Measurements from ENCODE around the gene RPL3.
"Not testable (repeated sequence)": the region's sequence is repeated elsewhere in the genome, so short reads cannot be mapped to it uniquely, and the experiment has no call there.

The RPL3 gene

GRCh38 chr22:39350757-39351688 lies 31.6 kb upstream of the RPL3 start:
- no peak for DNase-seq

- DNase-seq: no peak
These were observed 30.7 kb upstream of the RPL3 start, which contains the start of gene SYNGR1 for GRCh38 chr22:39349967-39350726. Gene SYNGR1, plus strand, starts transcription at chr22:39349991. Its CDS starts 20 bp downstream, at chr22:39350011.

- DNase-seq: peak; percentile 60
These were observed 30.1 kb upstream of the RPL3 start for GRCh38 chr22:39349506-39349966.

- DNase-seq: no peak
These were observed 29.6 kb upstream of the RPL3 start for GRCh38 chr22:39348909-39349505.

- DNase-seq: no peak
These were observed 25.8 kb upstream of the RPL3 start for GRCh38 chr22:39345231-39345630.

- no peak for DNase-seq
These were observed 24.6 kb upstream of the RPL3 start for GRCh38 chr22:39344046-39344390.

GRCh38 chr22:39343259-39344045 lies 24.0 kb upstream of the RPL3 start:
- DNase-seq: peak; percentile 77

GRCh38 chr22:39341179-39341578 lies 21.8 kb upstream of the RPL3 start:
- DNase-seq: no peak

GRCh38 chr22:39339775-39340174 lies 20.4 kb upstream of the RPL3 start:
- DNase-seq: not testable (repeated sequence)

GRCh38 chr22:39336411-39336810 lies 17.0 kb upstream of the RPL3 start:
- DNase-seq: no peak

- DNase-seq: no peak
These were observed 13.1 kb upstream of the RPL3 start for GRCh38 chr22:39332441-39333064.

- DNase-seq: not testable (repeated sequence)
These were observed 11.1 kb upstream of the RPL3 start for GRCh38 chr22:39330553-39330952.

GRCh38 chr22:39327995-39328754 lies 8.8 kb upstream of the RPL3 start:
- DNase-seq: no peak

GRCh38 chr22:39325392-39325932 lies 6.0 kb upstream of the RPL3 start:
- DNase-seq: no peak

GRCh38 chr22:39320616-39321029 lies 1.2 kb upstream of the RPL3 start:
- peak; percentile 22 for DNase-seq

- peak; percentile 68 for DNase-seq
These were observed 728 bp downstream of the RPL3 start for GRCh38 chr22:39318507-39319283.

GRCh38 chr22:39317775-39318506 lies 1.5 kb downstream of the RPL3 start:
- DNase-seq: no peak

GRCh38 chr22:39317084-39317774 lies 2.2 kb downstream of the RPL3 start:
- DNase-seq: no peak
